MM.1S (cell line): Measurements from ENCODE around the gene MYLK.
"Not testable (repeated sequence)": the region's sequence is repeated elsewhere in the genome, so short reads cannot be mapped to it uniquely, and the experiment has no call there.

ENCODE experiments used
- CTCF ChIP-seq: fragments of 300-600 bp; sonication (generic); IDR thresholded peaks from 2 replicates; pipeline ENCODE4 v1.5.1; 2016; ENCODE audit warnings: antibody characterized with exemption, low read length, mixed read lengths
- EZH2phosphoT487 ChIP-seq: fragments of 300-600 bp; sonication (generic); IDR thresholded peaks from 2 replicates; pipeline ENCODE4 v1.6.1; 2018; ENCODE audit warnings: antibody characterized with exemption, low read length

DNA sequence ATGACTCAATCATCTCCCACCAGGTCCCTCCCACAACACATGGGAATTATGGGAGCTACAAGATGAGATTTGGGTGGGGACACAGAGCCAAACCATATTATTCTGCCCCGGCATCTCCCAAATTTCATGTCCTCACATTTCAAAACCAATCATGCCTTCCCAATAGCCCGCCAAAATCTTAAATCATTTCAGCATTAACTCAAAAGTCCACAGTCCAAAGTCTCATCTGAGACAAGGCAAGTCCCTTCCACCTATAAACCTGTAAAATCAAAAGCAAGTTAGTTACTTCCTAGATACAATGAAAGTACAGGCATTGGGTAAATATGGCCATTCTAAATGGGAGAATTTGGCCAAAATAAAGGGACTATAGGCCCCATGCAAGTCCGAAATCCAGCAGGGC, 6.0 kb upstream of the MYLK start:
- not testable (repeated sequence) for TF ChIP-seq CTCF, EZH2phosphoT487
